ENCODE data around the gene ACY1. TPM values are rescaled to one million over a fixed set of nuclear protein-coding genes. Genes with fewer than 3 reads are reported as not detected.
A peak's percentile ranks its signal among the peaks of the same experiment; 100 is the strongest.

Gene ACY1
- total RNA-seq = 58.0 and 58.5 TPM in 2 replicates

GRCh38 chr3:51982838-51983577, at the start of gene ACY1:
Gene ACY1 (plus strand): TSS chr3:51983535. CDS start chr3:51984065, 530 bp downstream.
- Mint-ChIP-seq H3K9me3 (no peaks in the 10 kb centered on the region), H3K27me3 (ENCODE audit: insufficient read depth) (no peaks in the 10 kb centered on the region), H3K36me3 (ENCODE audit: low read depth) (peaks cover 6% of the 10 kb centered on the region), H3K4me3 (peak within 1 kb of the TSS; percentile 97), H3K4me1 (ENCODE audit: low read depth) (peaks cover 30% of the 10 kb centered on the region), H3K27ac (peak within 1 kb of the TSS; percentile 97)
- peak; percentile 79 for DNase-seq (ENCODE audit: low spot score)
- intact Hi-C loops (cut with micrococcal nuclease) = loop anchor here (1.0 to 10.0 kb wide), 6 partner anchors 8 to 702 kb away; partner anchors contain the start of genes ABHD14A, GLYCTK, GNL3 and PARP3

- intact Hi-C loops (cut with micrococcal nuclease) = no loop called here
- Mint-ChIP-seq H3K4me3 (no peak overlapping the region), H3K4me1 (ENCODE audit: low read depth) (peaks cover 17% of the 10 kb centered on the region), H3K9me3 (no peaks in the 10 kb centered on the region), H3K36me3 (ENCODE audit: low read depth) (peaks cover 40% of the 10 kb centered on the region), H3K27me3 (ENCODE audit: insufficient read depth) (no peaks in the 10 kb centered on the region), H3K27ac (no peak overlapping the region)
- no peak for DNase-seq (ENCODE audit: low spot score)
Observed at GRCh38 chr3:51934139-51934850, 49.0 kb upstream of the ACY1 start.

DNA sequence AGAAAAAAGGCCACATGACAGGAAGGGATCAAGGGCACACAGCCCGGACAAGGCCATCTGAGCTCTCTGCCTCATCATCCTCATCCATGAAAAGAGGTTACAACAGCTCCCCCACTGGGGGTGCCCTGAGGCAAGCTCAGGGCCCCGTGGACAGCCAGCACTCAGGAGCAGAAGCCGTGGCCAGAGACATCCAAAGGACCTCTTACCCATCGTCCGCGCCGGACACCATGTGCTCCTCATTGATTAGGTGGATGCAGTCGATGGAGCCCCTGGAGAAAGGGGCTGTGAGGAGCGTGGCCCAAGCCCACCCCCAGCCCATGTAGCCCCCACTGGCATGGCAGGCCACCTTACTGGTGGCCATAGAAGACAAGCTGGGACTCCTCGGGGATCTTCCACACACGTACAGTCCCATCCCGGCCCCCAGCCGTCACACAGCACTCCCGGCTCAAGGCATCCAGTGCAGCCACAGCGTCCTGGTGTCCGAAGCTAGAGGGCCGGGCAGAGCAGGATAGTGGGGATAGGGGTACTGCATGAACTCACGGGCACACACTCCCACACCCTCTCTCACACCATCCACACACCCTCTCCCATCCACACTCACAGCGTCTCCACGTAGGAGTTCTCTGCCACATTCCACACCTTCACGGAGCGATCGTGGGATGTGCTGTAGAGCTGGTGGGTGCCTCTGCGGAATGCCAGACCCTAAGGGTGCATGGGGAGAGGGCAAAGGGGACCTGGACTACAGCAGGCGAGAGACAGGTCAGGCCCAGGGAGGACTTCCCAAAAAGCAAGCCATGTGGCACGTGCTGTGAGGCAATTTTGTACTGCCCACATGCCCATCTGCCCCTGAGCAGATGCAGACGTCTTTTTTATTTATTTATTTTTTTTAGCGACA, 48.1 kb upstream of the ACY1 start:
- peaks cover 41% of the 10 kb centered on the region for H3K36me3 Mint-ChIP-seq (ENCODE audit: low read depth)
- no peaks in the 10 kb centered on the region for H3K9me3 Mint-ChIP-seq
- intact Hi-C loops (cut with micrococcal nuclease) = no loop called here
- no peak for DNase-seq (ENCODE audit: low spot score)
- H3K27me3 Mint-ChIP-seq (ENCODE audit: insufficient read depth) = no peaks in the 10 kb centered on the region
- no peak overlapping the region for H3K4me3 Mint-ChIP-seq
- no peak overlapping the region for H3K27ac Mint-ChIP-seq
- peaks cover 27% of the 10 kb centered on the region for H3K4me1 Mint-ChIP-seq (ENCODE audit: low read depth)

DNA sequence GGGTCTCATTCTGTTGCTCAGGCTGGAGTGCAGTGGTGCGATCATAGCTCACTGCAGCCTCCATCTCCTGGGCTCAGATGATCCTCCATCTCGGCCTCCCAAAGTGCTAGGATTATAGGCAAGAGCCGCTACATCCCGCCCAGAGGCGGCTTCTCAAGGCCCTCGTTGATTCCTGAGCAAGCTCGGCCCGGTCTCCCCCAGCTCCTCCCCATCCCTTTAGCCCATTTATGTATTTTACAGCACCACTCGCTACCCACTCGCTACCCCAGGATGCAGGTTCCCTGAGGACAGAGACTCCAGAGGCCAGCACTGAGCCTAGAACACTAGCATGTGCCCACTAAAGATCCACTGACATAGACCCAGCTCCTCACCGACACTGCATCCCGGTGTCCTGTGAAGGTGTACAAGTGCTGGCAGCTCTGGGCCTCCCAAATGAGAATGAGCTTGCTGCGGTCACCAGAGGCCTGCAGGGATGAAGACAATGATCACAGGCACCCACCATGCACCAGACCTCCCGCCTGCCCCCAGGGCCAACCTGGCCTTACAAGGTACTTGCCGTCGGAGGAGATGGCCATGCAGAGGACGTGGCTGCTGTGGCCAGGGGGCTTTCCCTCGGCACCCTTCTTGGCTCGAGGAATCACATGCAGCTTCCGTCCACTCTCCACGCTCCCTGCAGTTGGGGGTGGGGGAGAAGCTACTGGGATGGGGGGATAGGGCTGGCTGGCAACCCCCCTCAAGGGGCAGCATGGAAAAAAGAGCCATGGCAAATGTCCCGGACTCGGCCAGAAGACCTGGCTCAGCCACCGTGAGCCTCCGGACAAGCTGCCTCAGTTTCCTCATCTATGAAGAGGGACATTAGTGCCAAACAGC, 47.2 kb upstream of the ACY1 start:
- Mint-ChIP-seq H3K27ac (no peak overlapping the region), H3K27me3 (ENCODE audit: insufficient read depth) (no peaks in the 10 kb centered on the region), H3K9me3 (no peaks in the 10 kb centered on the region), H3K36me3 (ENCODE audit: low read depth) (peaks cover 43% of the 10 kb centered on the region), H3K4me1 (ENCODE audit: low read depth) (peaks cover 36% of the 10 kb centered on the region), H3K4me3 (no peak overlapping the region)
- intact Hi-C loops (cut with micrococcal nuclease) = no loop called here
- DNase-seq (ENCODE audit: low spot score) = no peak

- H3K27ac Mint-ChIP-seq = no peak overlapping the region
- peaks cover 36% of the 10 kb centered on the region for H3K4me1 Mint-ChIP-seq (ENCODE audit: low read depth)
- DNase-seq (ENCODE audit: low spot score) = no peak
- no peaks in the 10 kb centered on the region for H3K27me3 Mint-ChIP-seq (ENCODE audit: insufficient read depth)
- intact Hi-C loops (cut with micrococcal nuclease) = no loop called here
- peaks cover 41% of the 10 kb centered on the region for H3K36me3 Mint-ChIP-seq (ENCODE audit: low read depth)
- H3K4me3 Mint-ChIP-seq = no peak overlapping the region
- no peaks in the 10 kb centered on the region for H3K9me3 Mint-ChIP-seq
Observed at GRCh38 chr3:51937014-51937413, 46.3 kb upstream of the ACY1 start.

- Mint-ChIP-seq H3K9me3 (no peaks in the 10 kb centered on the region), H3K36me3 (ENCODE audit: low read depth) (peaks cover 41% of the 10 kb centered on the region), H3K27me3 (ENCODE audit: insufficient read depth) (no peaks in the 10 kb centered on the region), H3K27ac (no peak overlapping the region), H3K4me1 (ENCODE audit: low read depth) (peaks cover 39% of the 10 kb centered on the region), H3K4me3 (no peak overlapping the region)
- no peak for DNase-seq (ENCODE audit: low spot score)
- intact Hi-C loops (cut with micrococcal nuclease) = no loop called here
Observed at GRCh38 chr3:51937611-51938450, 45.5 kb upstream of the ACY1 start.

DNA sequence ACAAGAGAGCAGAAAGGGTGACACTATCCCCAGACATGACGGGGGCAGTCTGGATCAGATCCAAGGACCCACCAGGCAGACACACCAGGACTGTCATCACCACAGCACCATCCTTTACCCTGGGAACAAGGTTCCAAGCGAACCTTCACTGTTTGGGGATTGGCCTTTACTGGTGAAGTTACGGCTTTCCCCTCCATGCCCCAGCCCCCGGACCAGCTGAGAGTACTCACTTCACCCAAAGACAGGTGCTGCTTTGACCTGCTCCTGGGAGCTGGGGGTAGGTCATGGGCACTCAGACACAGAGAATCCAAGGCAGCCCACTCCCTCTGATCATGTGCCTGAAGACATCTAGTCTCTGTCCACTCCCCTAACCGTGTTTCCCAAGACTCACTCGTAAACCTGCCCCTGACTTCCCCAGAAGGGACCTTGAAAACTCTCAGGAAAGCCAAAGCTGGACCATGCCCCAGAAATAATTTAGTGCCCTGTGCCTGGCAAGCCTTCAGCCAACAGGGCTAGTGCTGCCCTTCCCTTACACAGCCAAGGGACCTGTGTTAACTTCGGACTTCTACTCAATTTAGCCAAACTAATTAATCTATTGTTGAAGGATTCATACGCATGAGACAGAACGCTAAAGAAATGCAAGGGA, 44.4 kb upstream of the ACY1 start:
- H3K4me1 Mint-ChIP-seq (ENCODE audit: low read depth) = peaks cover 42% of the 10 kb centered on the region
- H3K9me3 Mint-ChIP-seq = no peaks in the 10 kb centered on the region
- H3K27ac Mint-ChIP-seq = no peak overlapping the region
- no peak for DNase-seq (ENCODE audit: low spot score)
- H3K36me3 Mint-ChIP-seq (ENCODE audit: low read depth) = peaks cover 37% of the 10 kb centered on the region
- no peaks in the 10 kb centered on the region for H3K27me3 Mint-ChIP-seq (ENCODE audit: insufficient read depth)
- peak overlapping the region; percentile 62 for H3K4me3 Mint-ChIP-seq
- intact Hi-C loops (cut with micrococcal nuclease) = no loop called here

DNA sequence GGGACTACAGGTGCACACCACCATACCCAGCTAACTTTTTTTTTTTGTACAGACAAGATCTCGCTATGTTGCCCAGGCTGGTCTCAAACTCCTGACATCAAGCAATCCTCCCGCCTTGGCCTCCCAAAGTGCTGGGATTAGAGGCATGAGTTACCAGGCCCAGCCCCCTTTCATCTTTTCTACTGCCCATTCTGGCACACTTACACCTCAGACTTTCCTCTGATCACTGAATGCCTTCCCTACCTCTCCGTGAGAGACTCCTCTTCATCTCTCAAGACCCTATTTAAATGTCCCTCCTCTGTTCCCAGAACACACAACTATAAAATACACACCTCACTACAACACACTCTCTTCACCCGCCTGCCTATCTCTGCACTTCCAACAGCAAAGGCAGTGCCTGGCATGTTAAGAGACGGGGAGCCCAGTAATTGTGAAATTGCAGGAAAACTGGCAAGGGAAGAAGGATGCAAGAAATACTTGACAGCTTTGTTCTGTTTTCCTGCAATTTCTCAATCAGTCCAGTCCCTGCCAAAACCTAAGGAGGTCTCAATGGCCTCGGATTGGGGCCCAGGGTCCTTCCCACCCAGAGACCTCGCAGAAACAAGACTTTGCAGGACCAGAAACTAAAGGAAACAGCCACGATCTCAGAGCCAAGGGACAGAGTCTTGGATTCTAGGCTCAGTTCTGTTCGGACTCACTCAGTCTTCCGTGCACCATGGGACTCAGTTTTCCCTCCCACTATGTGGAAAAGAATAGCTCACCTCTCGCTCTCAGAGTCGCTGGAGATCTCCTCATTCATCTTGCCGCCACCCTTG, 42.5 kb upstream of the ACY1 start:
- Mint-ChIP-seq H3K9me3 (no peaks in the 10 kb centered on the region), H3K27ac (peak overlapping the region; percentile 75), H3K36me3 (ENCODE audit: low read depth) (peaks cover 27% of the 10 kb centered on the region), H3K27me3 (ENCODE audit: insufficient read depth) (no peaks in the 10 kb centered on the region), H3K4me1 (ENCODE audit: low read depth) (peaks cover 42% of the 10 kb centered on the region), H3K4me3 (peak overlapping the region; percentile 89)
- DNase-seq (ENCODE audit: low spot score) = no peak
- intact Hi-C loops (cut with micrococcal nuclease) = loop anchor here (5.0 kb wide), 1 partner anchor 1406 kb away; the partner anchor contains the start of gene DCP1A

GRCh38 chr3:51941463-51941797, 41.9 kb upstream of the ACY1 start:
- Mint-ChIP-seq H3K27ac (peak overlapping the region; percentile 75), H3K9me3 (no peaks in the 10 kb centered on the region), H3K4me1 (ENCODE audit: low read depth) (peaks cover 42% of the 10 kb centered on the region), H3K4me3 (peak overlapping the region; percentile 89), H3K27me3 (ENCODE audit: insufficient read depth) (no peaks in the 10 kb centered on the region), H3K36me3 (ENCODE audit: low read depth) (peaks cover 24% of the 10 kb centered on the region)
- intact Hi-C loops (cut with micrococcal nuclease) = loop anchor here (5.0 kb wide), 1 partner anchor 1406 kb away; the partner anchor contains the start of gene DCP1A
- DNase-seq (ENCODE audit: low spot score) = no peak

- Mint-ChIP-seq H3K4me3 (peak within 1 kb of the TSS; percentile 89), H3K27me3 (ENCODE audit: insufficient read depth) (no peaks in the 10 kb centered on the region), H3K27ac (peak within 1 kb of the TSS; percentile 84), H3K9me3 (no peaks in the 10 kb centered on the region), H3K36me3 (ENCODE audit: low read depth) (peaks cover 22% of the 10 kb centered on the region), H3K4me1 (ENCODE audit: low read depth) (peaks cover 42% of the 10 kb centered on the region)
- peak; percentile 100 for DNase-seq (ENCODE audit: low spot score)
- intact Hi-C loops (cut with micrococcal nuclease) = loop anchor here (1.0 to 5.0 kb wide), 13 partner anchors 25 to 1405 kb away; partner anchors contain the start of genes ABHD14B, ACY1, DCAF1 and DCP1A
Observed at GRCh38 chr3:51941798-51942602, 41.3 kb upstream of the ACY1 start, which contains the start of the genes PARP3 and RRP9. Gene PARP3 (plus strand): TSS chr3:51942363. CDS start chr3:51943356, 993 bp downstream. Gene RRP9 (minus strand): TSS chr3:51941904. CDS start chr3:51941867, 37 bp downstream.

All from activated T-helper 1 cell treated with anti-CD3 and anti-CD28 coated beads, Interleukin-12 subunit alpha, Interleukin-12 subunit beta, Interleukin-2, Interleukin-4 antibody, amounts not matched to agents 30 ng/mL and 10 ng/mL and 1 ng/mL, durations not matched to agents 14 hours and 24 hours and 36 hours (primary cell).